NB4 (cell line): Measurements from ENCODE around the gene SAMD4A.
"Not testable (repeated sequence)": the region's sequence is repeated elsewhere in the genome, so short reads cannot be mapped to it uniquely, and the experiment has no call there.

Experiments
- DNase-seq: peaks from one replicate; pipeline ENCODE4 v3.0.0; 2010; ENCODE audit warnings: low read depth
- H3K4me3 ChIP-seq: one replicate; pipeline ENCODE4 v1.5.1; 2011; ENCODE audit warnings: mild to moderate bottlenecking, low read depth, low read length, moderate library complexity
- MYC ChIP-seq: IDR thresholded peaks from 2 replicates; pipeline ENCODE4 v1.6.1; 2011; ENCODE audit warnings: low read depth, low read length
- POLR2A ChIP-seq: IDR thresholded peaks from 2 replicates; pipeline ENCODE4 v1.6.1; 2011; ENCODE audit warnings: mild to moderate bottlenecking; ENCODE audit not compliant: insufficient read length; ENCODE audit errors: extremely low read depth
- TF ChIP-seq, protein P1 (sequence below): IDR thresholded peaks from 2 replicates; pipeline ENCODE4 v1.6.1; 2011; ENCODE audit warnings: low read depth, low read length
- TF ChIP-seq, protein P2 (sequence below): IDR thresholded peaks from one replicate; pipeline ENCODE4 v1.5.1; 2012; ENCODE audit warnings: low read depth, low read length

SAMD4A gene

DNA sequence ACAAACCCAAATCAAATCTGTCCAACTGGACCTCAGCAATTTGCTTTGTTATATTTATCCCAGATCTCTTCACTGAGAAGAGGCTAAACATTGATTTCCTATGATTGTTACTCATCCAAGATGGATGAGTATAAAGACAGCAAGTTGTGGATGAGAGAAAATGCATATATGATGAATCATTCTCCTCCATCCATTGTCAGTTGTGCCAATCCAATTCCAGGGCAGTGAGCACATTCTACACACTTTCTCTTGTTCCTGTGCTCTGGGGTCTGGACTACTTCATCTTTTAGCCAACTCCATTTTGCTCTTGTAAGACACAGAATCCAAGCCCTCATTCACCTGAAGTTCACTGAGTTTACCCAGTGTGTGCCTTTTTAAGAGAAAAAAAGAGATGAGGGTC lies 230.0 kb downstream of the SAMD4A start:
- H3K4me3 ChIP-seq = no peak overlapping the region
- TF ChIP-seq, protein P1, sequence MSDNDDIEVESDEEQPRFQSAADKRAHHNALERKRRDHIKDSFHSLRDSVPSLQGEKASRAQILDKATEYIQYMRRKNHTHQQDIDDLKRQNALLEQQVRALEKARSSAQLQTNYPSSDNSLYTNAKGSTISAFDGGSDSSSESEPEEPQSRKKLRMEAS = no peak
- TF ChIP-seq POLR2A (no peak), MYC (no peak)
- TF ChIP-seq, protein P2, sequence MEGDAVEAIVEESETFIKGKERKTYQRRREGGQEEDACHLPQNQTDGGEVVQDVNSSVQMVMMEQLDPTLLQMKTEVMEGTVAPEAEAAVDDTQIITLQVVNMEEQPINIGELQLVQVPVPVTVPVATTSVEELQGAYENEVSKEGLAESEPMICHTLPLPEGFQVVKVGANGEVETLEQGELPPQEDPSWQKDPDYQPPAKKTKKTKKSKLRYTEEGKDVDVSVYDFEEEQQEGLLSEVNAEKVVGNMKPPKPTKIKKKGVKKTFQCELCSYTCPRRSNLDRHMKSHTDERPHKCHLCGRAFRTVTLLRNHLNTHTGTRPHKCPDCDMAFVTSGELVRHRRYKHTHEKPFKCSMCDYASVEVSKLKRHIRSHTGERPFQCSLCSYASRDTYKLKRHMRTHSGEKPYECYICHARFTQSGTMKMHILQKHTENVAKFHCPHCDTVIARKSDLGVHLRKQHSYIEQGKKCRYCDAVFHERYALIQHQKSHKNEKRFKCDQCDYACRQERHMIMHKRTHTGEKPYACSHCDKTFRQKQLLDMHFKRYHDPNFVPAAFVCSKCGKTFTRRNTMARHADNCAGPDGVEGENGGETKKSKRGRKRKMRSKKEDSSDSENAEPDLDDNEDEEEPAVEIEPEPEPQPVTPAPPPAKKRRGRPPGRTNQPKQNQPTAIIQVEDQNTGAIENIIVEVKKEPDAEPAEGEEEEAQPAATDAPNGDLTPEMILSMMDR = no peak
- DNase-seq = no peak

DNA sequence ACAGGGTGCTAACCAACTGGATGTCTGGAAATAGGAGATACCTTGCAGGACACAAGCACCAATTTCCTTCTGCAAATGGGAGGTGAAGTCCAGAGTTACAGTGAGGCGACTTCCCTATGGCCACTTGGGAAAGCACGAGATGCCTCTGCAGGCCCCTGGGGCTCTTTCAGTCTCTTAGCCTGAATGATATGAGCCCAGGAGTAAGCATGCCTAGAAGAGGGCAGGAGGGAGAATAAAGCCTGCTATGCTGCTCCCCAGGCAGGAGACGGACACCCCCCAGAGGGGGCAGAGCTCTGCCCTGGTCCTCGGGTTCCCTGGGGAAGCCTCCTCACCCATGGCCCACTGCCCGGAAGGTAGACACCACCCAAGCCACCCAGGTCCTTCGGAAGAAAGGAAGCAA lies 230.6 kb downstream of the SAMD4A start:
- TF ChIP-seq, protein P2 = no peak
- TF ChIP-seq POLR2A (no peak), MYC (no peak)
- TF ChIP-seq, protein P1 = no peak
- H3K4me3 ChIP-seq = no peak overlapping the region
- DNase-seq = no peak

DNA sequence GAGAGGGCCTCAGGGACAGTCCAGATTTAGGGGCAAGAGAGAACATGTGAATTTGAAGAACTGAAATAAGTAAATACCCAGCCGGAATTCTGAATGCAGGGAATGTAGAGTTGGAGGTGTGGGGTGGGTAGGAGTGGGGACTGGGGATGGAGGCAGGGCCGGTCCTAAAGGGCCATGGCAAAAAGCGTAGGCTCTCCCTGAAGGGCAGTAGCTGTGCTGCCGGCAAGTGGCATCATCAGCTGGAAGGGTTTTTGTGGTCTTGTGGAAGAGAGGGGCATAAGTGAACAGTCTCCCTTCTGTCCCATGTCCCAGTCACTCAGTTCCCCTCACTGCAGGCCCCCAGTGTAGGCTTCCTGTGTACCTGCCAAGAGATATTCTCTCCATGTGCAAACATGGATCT lies 231.1 kb downstream of the SAMD4A start:
- H3K4me3 ChIP-seq = no peak overlapping the region
- DNase-seq = no peak
- TF ChIP-seq MYC = no peak
- TF ChIP-seq, protein P1 = no peak
- TF ChIP-seq POLR2A = no peak
- TF ChIP-seq, protein P2 = no peak

DNA sequence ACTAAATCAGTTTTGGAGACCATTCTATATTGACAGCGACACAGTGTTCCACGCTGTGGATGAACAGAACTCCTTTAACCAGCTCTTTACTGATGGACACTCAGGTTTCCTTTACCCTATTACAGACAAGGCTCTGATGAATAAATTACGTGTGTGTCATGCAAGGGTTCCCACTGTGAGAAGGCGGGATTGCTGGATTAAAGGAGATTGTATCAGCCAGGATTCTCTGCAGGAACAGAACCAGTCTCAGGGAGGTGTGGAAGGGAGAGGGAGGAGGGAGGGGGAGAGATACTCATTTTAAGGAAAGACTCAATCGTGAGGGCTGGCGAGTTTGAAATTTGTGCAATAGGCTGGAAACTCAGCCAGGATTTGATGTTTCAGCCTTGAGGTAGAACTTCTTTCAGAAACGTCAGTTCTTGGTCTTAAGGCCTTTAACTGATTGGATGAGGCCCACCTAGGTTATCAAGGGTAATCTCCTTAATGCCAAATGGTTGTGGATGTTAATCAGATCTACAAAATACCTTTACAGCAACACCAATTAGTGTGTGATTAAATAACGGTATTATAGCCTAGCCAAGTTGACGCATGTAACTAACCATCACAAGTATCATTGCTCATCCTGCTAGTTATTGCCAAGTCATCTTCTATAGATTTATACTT lies 231.7 kb downstream of the SAMD4A start:
- no peak for DNase-seq
- H3K4me3 ChIP-seq = no peak overlapping the region
- TF ChIP-seq, protein P1 = no peak
- no peak for TF ChIP-seq POLR2A
- no peak for TF ChIP-seq MYC
- TF ChIP-seq, protein P2 = no peak

DNA sequence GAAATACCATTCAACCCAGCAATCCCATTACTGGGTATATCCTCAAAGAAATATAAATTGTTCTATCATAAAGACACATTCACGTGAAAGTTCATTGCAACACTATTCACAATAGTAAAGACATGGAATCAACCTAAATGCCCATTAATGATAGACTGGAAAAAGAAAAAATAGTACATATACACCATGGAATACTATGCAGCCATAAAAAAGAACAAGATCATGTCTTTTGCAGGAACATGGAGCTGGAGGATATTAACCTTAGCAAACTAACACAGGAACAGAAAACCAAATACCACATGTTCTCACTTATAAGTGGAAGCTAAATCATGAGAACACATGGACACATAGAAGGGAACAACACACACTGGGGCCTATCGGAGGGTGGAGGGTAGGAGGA lies 234.6 kb downstream of the SAMD4A start:
- not testable (repeated sequence) for DNase-seq, H3K4me3 ChIP-seq

DNA sequence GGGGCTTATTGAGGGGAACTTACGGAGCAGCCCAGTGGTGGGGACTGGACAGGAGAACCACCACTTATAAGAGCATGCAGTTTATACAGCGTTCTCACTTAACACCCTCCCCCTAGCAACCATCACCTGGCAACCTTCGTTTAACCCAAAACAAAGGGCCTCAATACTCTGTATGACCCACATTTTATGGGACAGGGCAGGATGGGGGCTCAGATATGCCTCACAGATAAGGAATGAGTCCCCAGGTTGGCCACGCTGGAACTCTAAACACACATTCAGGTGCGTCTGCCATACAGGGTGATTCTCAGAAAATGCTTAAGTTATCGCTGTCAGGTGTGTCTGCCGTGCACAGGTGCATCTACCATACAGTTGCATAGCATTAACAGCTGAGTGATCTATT lies 236.5 kb downstream of the SAMD4A start:
- TF ChIP-seq, protein P1 = no peak
- TF ChIP-seq POLR2A (no peak), MYC (no peak)
- TF ChIP-seq, protein P2 = no peak
- no peak for DNase-seq
- no peak overlapping the region for H3K4me3 ChIP-seq
